Measurements from ENCODE around the gene OGDH.
A peak's percentile ranks its signal among the peaks of the same experiment; 100 is the strongest.

The OGDH gene

GRCh38 chr7:44618753-44619152, 12.3 kb downstream of the OGDH start:
- no peak for DNase-seq

DNA sequence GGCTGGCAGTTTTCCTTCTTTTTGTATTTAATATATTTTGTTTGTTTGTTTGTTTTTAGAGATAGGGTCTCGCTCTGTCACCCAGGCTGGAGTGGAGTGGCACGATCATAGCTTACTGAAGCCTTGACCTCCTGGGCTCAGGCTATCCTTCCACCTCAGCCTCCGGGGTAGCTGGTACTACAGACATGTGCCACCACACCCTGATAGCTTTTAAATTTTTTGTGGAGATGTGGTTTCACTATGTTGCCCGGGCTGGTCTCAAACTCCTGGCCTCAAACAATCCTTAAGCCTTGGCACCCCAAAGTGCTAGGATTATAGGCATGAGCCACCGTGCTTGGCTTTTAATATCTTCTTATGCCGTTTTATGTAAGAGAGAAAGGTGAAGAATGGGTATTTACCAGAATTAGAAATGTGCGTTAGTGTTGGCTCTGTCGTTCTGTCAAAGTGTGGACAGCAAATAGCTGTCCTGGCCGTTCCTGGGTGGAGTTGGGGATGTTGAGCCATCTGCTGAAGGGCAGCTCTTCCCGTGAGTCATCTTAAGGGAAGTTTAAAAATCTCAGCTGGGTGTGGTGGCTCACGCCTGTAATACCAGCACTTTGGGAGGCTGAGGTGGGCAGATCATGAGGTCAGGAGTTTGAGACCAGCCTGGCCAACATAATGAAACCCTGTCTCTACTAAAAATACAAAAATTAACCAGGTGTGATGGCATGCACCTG, 14.8 kb downstream of the OGDH start:
- DNase-seq: no peak

- no peak for DNase-seq
Observed at GRCh38 chr7:44621750-44622103, 15.3 kb downstream of the OGDH start.

- DNase-seq: no peak
Observed at GRCh38 chr7:44622342-44623151, 16.1 kb downstream of the OGDH start.

DNA sequence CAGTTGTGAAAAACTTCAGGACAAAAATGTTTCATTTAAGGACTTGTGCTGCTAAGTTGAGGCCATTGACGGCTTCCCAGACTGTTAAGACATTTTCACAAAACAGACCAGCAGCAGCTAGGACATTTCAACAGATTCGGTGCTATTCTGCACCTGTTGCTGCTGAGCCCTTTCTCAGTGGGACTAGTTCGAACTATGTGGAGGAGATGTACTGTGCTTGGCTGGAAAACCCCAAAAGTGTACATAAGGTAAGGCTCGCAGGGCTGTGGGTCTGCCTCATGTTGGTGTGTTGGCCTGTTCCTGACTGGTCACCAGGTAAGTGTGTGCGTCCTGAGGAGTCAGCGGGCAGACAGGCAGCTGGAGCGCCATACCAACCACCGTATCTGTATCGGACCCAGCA, 17.9 kb downstream of the OGDH start:
- no peak for DNase-seq

DNA sequence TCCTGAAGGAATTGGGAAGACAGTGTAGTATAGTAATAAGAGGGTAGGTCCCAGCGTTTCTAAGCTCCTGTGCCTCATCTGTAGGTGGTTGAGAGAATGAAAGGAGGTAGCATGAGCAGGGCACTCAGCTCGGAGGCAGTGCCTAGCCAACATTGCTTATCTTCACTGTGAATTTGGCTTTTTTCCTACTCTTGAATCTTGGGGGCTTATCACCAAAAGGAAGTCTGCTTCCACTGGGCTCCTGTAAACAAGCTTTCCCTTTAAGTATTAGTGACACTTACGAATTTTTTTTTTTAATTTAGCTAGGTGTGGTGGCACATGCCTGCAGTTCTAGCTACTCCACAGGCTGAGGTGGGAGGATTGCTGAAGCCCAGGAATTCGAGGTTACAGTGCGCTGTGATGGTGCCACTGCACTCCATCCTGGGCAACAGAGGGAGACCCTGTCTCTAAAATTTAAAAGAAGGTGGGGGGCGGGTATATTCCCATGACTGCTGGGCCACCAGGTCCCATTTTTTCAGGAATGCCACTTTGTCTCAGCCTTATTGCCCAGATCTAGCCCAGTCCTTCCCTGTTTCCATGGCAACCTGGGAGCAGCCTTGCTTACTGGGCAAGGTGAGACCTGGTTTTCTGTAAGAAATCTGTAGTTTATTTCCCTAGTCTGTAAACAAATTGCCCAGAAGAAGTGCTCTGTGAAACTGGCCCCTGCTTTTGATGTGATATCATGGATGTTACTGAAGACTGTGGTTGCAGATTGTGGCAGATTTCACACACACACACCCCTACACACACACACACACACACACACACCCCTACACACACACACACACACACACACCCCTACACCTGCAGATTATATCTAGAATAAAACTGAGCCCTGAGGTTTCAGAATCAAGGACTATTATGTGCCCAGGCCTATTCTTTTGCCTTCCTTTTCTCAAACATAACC, 19.4 kb downstream of the OGDH start:
- DNase-seq: no peak

- no peak for DNase-seq
Observed at GRCh38 chr7:44626620-44627019, 20.2 kb downstream of the OGDH start.

- no peak for DNase-seq
Observed at GRCh38 chr7:44629829-44630522, 23.5 kb downstream of the OGDH start.

DNA sequence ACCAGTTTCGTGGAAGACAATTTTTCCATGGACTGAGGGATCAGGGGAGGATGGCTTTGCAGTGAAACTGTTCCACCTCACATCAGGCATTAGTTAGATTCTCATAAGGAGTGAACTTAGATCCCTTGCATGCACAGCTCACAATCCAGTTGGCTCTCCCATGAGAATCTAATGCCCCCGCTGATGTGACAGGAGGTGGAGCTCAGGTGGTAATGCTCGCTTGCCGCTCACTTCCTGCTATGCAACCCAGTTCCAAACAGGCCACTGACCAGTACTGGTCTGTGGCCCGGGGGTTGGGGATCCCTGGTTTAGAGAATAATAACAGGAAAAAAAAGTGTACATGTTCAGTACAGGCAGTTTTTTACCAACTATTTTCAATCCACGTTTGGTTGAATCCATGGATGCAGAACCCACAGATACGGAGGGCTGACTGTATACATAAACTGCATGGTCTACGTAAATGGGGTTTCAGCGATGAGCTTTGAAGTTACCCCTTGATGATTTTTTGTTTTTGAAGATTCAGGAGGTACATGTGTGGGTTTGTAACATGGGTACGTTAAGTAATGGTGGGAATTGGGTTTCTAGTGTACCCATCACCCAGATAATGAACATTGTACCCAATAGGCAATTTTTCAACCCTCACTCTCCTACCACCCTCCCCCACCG, 24.5 kb downstream of the OGDH start:
- no peak for DNase-seq

DNA sequence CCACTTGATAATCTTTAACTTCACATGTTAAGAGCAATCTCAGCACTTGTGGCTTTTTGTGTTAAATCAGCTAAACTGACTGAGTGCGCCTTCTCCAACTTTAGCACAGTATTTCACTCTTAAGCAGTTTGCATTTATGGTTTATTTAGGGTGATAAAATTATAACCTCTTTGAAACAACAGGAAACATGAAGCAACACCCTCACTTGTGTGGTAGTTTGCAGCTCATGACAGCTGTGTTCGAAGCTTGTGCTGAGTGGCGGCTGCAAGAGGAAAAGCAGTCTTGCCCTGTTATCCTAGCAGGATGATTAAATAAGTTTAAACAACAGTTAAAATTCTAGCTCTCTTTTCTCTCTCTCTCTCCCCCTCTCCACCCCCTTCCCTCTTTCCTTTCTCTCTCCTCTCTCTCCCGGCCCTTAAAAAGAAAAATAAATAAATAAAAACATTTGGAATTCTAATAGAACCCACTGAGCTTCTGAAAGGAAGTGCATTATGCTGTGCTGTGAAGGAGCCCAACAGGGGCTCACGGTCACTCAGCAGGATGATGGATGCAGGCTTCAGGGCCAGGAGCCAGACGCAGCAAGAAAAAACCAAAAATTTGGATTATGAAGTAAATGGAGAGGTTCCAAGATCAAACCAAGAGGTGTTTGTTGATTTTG, 25.2 kb downstream of the OGDH start:
- DNase-seq: peak; percentile 41

DNA sequence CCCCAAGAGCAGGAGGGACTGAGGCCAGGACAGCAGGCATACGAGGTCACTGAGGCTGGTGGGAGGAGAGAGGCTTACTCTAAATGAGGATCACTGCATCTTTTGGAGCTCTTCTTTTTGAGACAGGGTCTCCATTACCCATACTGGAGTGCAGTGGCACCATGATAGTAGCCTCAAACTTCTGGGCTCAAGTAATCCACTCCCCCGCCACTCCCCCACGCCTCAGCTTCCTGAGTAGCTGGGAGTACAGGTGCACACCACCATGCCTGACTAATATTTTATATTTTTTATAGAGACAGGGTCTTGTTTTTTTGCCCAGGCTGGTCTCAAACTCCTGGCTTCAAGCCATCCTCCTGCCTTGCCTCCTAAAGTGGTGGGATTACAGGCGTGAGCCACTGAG, 25.8 kb downstream of the OGDH start:
- DNase-seq: no peak

DNA sequence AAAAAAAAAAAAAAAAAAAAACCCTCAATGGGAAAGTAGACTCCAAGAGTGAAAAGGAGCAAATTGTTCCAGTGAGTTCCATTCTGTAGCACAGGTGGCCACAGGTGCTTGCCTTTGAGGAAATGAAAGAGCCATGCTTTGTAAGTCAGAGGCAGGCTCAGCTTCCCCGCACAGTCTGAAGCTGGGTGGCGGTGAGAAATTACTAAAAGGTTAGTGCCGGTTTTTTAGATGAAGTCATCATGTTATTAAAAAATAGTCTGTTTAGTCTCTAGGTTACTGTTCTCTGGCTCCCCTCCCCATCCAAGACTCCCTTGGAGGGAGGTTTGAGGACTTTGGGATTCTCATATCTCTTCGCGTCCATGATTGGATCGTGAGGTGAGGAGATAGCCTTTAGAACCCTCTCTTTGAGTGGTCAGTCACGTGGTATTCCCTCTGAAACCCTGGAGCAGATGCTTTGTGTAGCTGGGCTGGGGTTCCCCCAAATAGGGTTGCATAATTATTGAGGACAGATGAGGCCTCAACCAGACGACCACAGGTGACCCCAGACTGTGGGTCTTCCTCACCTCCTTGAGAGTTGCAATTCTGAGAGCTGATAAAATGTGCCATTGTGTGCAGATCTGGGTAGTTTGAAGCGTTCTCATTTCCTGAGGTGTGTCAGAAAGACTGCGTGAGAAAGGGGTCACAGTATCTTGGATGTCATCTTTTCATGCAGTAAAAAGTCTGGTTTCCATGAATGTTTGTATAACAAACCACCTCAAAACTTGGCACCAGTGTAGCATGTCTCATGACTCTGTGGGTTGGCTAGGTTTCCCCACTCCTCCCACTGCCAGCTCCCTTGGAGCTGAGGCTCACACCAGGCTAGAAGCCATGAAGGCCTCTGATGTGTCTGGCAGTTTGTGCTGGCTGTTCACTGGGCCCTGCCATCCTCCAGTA, 27.1 kb downstream of the OGDH start:
- DNase-seq: peak; percentile 59

DNA sequence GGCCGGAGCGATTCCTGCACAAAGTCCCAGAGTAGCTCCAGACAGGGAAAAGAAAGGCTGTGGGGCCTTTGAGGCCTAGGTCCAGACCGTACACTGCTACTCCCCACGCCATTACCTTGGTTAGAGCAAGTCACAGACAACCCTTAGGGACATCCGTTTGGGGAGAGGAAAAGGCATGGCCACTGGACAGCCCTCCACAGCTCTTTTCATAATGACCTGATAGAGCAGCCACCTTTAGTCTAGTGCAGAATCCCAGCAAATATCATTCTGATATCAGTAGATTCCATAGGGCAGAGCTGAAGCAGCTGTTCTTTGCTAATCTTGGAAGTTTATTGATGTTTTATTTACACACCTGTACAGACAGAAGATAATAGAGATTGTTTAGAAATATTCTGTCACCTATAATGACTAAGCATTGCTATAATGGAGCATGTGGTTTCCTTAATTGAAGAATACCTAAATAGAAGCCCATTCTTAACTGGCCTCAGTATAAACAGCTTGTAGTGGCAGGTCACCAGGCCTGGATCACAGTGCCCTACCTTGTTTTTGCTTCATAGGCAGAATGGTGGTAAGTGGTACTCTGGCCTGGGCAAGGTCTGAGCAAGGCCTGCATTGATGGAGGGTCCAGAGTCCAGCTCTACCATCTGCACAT, 27.9 kb downstream of the OGDH start:
- DNase-seq: no peak

DNA sequence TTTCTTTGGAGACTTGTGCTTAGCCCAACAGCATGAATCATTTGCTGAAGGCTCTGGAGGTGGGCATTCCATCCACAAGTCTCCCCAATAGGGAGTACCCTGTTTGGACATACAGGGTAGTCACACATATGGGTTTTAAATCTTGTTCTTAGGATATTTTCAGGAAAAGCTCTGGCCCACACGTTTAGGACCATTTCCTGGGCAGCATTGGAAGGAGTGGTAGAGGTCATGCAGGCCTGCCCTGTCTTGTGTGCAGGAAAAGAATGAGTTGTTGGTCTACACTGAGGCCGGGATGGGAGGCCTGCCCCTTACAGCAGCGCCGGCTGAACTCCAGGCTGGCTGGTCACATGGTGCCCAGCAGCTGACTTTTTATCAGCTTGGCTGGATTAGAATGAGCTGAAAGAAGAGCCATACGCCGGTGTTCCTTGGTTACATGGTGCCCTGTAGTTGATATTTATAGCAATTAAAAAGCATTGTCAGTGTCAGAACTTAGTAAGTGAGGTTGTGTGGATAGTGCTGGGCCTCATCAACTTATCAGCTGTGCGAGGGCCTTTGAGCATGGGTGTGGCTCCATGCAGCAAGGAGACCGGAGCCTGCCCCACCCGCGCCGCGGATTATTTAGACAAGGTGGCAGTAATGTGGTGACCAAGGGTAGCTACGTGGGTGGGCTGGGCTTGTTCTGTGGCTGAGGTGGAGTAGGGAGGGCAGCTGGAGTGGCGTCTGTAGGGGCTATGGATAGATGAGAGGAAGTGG, 28.6 kb downstream of the OGDH start:
- DNase-seq: no peak

DNA sequence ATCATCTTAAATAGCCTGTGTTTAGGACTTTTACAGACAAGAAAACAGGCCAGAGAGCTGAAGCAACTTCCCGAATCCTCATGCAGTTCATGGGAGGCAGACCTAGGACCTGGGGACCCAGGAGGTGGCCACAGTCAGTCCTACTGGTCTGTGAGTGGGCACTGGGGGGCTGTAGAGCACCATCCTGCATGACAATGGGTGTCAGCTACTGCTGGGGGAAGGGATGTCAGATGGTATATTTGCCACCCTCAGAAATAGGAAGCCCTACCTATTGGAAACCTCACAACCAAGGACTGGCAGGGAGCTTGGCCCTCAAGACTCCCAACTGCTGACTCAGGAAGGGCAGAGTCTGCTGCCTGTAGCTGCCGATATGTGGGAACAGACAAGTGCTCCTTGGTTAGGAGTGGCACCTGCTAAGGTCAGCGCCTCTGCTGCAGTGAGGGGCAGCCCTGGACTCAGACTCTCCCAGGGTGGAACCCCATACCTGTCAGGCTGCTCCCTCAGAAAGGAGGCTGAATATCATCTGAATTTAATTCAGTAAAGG, 29.7 kb downstream of the OGDH start:
- DNase-seq: no peak

DNA sequence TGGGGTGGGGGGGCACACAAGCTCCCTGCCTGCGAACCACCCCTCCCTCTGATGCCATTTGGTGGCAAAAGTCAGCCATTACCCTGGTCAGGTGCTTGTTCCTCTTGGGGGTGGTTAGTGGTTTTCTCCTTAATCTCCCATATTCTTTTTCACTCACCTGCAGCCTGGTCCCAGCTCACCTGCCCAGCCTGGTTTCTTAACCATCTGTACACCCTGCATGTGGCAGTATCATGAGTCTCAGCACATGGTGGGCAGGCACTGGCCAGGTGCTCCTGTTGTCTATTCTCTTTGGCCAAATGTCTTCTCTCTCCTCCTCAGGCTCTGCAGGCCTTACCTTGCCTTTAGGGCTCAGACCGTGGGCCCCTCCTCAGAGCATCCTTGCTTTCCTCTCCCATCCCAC, 30.5 kb downstream of the OGDH start:
- DNase-seq: no peak

DNA sequence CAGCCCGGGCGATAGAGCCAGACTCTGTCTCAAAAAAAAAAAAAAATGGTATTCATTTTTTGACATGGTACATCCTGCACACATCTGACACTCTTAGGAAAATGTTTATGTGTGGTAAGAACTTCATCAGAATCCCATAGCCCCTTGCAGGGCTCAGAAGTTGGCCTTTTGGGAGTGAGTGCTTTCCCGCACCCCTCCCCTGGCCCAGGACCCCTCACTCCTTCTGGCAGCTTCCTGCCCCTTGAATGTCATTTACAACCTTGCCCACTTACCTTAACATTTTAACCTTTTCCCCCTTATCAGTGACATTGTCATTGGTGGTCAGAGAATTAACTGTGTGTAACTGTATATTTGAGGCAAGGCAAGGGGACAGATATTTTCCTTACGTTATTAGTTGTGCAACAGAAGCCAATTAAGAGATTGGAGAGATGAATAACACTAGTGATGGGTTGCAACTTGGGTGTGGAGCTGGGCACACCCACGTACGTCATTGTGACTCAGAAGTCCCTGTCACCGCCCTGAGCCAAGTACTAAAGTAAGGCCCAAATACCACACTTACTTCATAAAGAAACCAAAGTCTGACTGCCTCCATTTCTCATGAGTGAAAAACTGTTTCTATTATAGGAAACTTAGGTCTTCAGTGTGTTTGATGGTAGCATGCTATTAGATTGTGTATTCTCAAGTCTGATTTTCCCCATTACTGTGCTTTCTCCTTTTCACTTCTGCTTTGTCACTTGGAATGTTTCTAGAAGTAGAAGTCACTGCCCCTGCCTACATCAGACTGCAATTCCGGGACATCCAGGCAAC, 31.6 kb downstream of the OGDH start:
- peak; percentile 71 for DNase-seq
